Kidney tubule cell (primary cell): ENCODE results near the gene FNDC3B.

Experiments
- DNase-seq: peaks from one replicate; pipeline ENCODE4 v3.0.0-alpha.2; 2018; ENCODE audit warnings: low spot score

Gene FNDC3B

DNA sequence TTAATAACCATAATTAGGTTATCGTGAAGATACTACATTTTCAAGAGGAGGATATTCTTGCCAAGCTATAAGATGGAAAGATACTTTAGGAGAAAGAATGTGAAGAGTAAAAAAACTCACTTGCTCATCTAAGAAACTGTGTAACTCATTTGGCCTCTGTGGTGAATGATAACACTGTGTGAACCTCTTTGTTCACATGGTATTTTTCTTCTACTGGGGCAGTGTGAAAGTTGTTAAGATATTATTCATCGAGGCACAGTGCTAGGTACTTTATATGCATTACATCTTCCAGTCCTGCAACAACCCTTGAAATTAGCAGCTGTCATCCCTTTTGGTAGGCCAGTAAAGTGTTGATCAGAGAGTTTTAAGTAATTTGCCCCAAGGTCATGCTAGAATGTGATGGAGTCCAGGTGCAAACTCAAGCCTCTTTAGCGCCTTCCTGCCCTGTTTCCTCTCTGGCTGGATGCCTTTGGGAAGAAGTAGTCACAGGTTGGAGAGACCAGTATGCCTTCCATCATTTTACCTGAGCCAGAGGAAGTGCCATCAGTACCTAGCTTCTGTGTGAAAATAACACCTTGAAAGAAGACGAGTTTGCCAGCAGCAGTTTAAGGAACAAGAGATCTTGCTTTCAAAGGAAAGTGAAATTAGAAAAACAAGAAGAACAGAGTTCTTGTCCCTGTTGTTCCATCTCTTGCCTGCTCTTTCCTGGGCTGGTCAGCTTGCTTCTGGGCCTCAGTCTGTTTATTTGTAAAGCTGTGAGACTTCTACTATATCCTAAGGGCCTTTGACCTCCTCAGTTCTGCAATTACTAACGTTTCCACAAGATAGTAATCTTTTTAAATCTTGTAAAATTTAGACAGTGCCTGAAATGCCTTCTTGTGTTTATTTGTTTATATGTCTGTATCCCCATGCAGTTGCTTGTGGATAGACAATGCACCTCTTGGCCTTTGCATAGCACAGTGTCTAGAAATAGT, 179.3 kb downstream of the FNDC3B start:
- no peak for DNase-seq

- no peak for DNase-seq
Observed at GRCh38 chr3:172219750-172220149, 180.4 kb downstream of the FNDC3B start.

DNA sequence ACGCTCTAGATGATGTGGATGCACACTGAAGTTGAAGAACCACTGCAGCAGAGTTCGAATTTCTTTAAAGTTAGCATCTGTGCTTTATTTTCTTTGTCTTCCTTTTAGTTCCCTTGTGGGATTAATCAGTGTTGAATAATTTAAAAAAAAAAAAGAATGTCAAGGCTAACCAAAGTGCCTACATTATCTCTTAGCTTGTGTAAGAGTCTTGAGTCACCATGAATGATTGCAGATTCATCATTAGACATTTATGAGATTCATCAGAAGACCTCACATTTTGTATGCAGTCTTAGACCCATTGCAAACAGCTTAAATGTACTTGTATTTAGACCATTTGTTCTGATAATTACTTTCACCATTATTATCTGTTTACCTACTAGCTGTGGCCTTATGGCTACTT, 182.2 kb downstream of the FNDC3B start:
- peak; percentile 64 for DNase-seq

GRCh38 chr3:172222478-172223071, 183.2 kb downstream of the FNDC3B start:
- DNase-seq = no peak

- no peak for DNase-seq
Observed at GRCh38 chr3:172223870-172224269, 184.5 kb downstream of the FNDC3B start.

DNA sequence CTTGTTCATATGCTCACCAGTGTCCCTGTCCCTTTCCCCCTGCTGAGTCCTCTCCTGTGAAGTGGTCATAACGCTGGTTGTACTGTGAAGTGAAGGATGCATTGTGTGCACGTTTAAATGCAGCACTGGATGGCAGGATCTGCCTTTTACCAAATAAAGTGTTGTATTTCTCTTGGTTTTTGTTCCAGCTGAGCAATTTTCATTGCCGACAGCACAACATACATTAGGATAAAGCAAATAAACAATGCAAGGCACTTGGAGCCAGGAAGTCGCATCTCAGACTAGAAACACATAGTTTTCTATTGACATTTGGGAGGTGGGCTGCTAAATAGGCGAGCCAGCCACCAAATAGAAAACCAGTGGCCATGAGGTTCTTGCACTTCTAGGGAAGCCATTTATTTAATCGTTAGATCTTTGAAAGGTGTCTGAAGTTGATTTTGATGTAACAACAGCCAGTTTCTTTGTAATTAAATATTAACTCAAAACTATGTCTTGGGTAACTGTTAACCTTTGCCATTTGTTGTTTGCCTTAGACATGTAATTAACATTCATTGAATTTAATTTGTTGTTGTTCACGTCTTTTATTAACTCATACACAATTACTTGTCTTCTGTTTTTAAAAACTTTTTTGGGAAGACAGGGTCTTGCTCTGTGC, 185.3 kb downstream of the FNDC3B start:
- no peak for DNase-seq

GRCh38 chr3:172225215-172225707, 185.9 kb downstream of the FNDC3B start:
- no peak for DNase-seq

- no peak for DNase-seq
Observed at GRCh38 chr3:172226831-172227230, 187.5 kb downstream of the FNDC3B start.

DNA sequence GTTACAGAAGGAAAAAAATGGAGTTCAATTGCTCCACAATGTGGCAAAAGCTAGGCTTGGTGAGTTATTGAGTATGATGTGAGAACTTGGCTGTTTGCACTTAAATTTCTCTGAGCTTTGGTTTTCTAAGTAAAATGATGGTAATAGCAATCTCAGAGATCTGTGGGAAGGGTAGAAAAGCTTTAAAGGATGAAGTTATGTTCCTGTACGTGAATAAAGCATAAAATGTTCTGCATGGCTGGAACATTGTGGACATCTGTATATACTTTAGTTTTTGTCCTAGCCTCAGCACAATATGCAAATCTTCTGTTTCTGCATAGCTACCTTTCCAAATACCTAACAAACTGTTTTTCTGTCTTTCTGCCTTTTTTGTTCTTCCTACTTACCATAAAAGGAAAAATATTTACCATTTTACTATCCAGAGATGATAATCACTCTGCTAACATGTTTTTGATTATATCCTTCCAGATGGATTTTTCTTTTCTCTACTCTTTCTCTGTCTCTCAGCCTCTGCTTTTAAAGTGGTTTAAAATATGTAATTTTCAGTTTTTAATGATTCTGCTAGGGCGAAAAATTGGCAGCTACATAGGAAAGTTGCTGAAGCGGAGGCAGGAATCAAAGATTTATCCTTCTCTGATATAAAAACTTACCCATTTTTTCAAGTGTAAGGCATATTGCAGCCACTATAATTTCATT, 188.1 kb downstream of the FNDC3B start:
- DNase-seq = no peak

GRCh38 chr3:172228036-172228415, 188.6 kb downstream of the FNDC3B start:
- no peak for DNase-seq

DNA sequence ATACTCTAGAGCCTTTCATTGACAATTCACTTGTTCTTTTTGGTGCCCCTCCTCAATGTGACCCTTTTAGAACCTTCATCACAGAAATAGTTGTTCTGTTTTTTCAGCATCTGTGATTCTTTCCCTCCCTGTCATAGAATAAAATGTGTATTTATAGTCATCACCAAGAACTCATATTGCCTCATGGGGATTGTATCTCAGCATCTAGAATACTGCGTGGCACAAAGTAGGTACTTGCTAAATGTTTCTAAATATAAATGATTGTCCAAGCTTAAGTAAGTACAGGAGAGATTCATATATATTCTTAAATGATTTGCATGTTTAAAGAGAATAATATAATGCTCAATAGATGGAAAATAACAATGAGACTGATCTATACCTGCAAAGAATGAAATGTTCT, 190.1 kb downstream of the FNDC3B start:
- DNase-seq = no peak

DNA sequence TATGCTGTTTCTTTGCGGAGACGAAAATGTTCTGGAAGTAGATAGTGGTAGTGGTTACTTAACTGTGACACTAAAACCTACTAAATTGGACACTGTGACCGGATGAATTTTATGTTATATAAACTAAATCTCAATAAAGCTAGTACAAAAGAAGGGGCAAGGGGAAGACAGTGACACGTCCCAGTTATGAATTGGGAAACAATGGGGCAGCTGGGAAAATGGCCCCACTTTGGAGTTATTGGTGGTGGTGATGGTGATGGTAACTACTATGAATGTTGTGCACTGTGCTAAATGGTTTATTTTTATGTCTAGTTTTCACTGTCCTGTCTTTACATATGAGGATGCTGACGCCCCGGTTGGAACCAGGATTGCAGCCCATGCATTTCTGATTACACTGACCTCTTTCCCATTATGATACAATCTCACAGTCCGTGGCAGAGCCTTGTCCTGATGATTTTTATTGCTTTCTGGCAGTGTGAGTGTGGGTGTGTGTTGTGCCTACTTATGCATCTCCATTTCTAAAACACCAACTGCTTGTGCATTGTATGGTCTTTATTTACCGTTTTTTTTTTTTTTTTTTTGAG, 192.0 kb downstream of the FNDC3B start:
- DNase-seq = no peak

DNA sequence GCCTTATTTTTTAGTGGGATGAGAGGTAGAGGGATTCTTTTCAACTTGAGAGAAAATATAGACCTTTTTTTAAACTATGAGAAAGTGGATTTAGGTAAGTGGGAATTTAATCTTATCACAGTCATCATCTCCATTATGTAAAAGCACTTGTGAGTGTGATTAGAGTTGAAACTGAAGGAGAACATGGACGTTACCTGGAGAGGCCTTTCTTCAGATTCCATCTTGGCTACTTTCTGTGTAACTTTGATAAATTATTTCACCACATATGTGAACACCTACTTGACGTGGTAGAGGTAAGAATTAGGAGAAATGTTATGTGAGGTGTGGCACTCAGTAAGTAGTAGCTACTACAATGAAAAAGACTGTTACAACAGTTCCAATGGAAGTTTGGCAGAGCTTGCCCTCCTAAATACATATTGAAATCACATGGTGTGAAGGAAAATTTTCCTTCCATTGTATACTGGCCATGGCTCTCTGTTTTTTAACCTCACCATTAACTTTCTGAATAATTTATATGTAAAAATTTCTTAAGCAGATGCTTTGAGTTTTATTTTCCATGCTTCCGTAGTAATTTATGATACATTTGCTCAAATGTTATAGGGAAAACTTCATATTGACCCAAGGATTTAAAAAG, 193.3 kb downstream of the FNDC3B start:
- DNase-seq = no peak

DNA sequence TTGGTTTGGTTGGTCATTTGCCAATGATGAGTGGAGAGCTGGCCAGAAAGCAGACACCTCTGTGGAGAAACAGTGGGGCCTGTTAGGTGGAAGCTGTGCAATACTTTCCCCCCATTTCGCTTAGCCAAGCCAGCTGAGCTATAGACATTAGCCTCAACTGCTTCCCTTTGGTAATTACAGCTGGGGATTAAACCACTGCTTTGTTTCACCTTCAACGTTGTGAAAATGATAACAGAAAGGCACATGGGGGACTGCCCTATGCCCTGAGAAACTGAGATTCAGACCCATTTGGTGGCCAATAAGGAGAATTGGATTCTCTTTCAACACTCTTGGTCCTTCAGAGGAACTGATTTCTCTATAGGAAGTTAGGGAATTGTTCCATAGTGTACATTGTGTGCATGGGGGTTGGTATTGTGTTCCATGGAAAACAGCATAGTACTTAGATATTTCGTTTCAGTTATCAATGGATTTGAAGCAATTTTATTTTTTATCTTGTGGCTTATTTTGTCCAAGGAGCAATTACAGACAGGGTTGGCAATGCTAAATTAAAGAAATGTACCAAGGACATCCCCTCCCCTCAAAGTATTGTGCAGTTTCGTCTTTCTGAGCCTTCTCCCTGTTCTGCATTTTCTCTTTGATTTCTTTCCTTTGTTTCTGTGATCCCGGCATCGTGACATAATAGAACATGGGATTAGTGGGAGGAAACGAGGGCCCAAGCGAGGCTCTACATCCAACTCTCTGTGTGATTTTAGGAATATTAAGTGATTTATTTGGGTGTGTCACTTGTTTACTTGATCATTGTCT, 194.3 kb downstream of the FNDC3B start:
- no peak for DNase-seq

DNA sequence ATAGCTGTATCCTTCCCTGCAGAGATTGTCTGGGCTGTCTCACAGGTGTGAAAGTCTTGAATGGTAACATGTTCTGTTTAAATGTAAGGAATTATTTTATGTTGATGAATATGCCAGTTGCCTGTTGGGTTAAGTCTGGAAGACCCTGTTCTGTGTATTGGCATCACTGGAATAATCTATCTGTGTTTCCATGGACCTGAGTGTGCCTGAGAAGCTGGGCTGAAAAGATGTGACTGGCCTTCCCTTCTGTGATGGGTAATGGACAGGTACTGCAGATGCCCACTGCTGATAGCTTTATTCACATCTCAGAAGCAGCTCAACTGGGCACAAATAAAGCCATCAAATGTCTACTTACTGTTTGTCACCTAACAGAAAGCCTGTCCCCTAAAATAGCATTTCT, 196.3 kb downstream of the FNDC3B start:
- DNase-seq = no peak

DNA sequence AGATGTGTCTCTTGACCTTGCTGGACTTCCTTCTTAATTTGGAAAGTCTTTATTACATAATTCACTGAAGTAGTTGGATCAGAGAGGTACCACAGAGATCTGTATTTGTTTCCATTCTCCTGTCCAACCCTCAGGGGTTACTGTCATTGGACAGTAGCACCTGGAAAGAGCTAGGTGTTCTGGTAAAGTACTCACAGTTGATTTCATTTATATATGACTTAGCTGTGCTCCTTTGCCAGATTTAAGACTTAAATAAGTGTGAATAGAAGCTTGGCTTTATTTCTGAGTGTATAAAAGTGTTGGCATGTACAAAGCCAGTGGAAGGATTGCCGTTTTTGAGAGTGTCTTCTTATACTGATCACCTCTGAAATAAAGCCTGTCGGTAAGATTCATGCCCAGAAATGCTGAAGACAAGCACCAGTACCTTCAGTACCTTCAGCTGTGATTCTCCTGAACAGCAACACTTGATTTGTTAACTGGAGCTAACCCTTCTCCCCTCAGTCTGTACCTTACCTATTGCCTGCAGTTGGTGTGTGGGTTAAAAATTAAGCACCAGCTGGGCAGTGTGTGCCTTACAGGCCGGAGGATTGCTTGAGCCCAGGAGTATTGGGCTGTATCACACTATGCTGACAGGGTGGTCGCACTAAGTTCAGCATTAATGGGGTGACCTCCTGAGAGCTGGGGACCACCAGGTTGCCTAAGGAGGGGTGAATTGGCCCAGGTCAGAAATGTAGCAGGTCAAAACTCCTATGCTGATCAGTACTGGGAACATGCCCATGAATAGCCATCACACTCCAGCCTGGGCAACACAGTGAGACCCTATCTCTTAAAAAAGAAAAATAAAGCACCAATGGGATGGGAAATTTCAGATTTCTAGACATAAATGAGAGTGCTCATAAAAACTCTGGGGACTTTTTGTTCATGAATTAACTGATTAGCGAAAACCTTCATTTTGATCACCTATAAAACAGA, 197.7 kb downstream of the FNDC3B start:
- no peak for DNase-seq

DNA sequence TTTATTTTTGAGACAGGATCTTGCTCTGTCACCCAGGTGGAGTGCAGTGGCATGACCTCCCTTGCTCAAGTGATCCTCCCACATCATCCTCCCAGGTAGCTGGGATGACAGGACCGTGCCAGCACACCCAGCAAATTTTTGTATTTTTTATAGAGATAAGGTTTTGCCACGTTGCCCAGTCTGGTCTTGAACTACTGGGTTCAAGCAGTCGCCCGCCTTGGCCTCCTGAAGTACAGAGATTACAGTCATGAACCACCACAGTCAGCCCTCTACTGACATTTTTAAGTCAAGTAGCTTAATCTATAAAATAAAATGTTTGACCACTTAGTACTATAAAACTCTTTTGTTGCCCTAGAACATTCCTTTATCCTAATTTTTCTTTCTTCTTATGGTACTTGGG, 198.8 kb downstream of the FNDC3B start:
- no peak for DNase-seq

DNA sequence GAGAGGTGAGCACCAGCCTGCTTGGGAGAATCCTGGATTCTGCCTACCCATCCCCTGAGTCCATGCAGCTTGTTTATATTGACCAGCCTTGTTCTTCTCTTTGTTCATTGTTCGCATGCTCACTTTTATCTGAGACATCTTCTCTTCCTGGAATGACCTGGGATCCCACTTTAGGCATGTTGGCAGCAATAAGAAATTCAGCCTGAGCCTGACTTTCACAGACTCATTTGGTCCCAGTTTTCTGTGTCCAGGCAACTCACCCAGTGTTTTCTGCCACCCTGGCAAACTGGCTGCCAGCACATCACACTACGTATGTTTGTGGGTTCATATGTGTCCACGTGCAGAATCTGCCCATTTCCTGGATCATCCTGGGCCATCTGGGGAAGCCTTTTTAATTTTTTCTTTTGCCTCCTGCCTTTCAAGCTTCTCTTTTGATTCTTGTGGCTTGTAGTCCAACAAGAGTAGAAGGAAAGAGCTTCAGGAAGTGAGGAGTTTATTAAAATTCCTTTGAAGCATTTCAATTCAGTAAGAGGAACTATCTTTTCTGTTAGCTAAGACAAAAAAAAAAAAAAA, 199.9 kb downstream of the FNDC3B start:
- no peak for DNase-seq

DNA sequence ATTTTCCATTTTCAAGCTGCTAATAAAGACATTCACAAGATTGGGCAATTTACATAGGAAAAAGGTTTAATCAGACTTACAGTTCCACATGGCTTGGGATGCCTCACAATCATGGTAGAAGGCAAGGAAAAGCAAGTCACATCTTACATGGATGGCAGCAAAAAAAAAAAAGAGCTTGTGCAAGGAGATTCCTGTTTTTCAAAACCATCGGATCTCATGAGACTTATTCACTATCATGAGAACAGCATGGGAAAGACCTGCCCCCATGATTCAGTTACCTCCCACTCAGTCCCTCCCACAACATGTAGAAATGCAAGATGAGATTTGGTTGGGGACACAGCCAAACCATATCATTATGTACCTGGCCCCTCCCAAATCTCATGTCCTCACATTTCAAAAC, 202.0 kb downstream of the FNDC3B start:
- DNase-seq = no peak
